ENCODE data around the gene DCAF11. TPM values are rescaled to one million over a fixed set of nuclear protein-coding genes. Genes with fewer than 3 reads are reported as not detected.

The DCAF11 gene
- total and polyA plus RNA-seq, 2 of the 13 experiments (the other 11 are each of a cell fraction or from before 2014, with no cell fraction given), result 150 to 257 TPM

GRCh38 chr14:24147761-24148428, 33.3 kb downstream of the DCAF11 start (continued):
- TF ChIP-seq, protein P1, sequence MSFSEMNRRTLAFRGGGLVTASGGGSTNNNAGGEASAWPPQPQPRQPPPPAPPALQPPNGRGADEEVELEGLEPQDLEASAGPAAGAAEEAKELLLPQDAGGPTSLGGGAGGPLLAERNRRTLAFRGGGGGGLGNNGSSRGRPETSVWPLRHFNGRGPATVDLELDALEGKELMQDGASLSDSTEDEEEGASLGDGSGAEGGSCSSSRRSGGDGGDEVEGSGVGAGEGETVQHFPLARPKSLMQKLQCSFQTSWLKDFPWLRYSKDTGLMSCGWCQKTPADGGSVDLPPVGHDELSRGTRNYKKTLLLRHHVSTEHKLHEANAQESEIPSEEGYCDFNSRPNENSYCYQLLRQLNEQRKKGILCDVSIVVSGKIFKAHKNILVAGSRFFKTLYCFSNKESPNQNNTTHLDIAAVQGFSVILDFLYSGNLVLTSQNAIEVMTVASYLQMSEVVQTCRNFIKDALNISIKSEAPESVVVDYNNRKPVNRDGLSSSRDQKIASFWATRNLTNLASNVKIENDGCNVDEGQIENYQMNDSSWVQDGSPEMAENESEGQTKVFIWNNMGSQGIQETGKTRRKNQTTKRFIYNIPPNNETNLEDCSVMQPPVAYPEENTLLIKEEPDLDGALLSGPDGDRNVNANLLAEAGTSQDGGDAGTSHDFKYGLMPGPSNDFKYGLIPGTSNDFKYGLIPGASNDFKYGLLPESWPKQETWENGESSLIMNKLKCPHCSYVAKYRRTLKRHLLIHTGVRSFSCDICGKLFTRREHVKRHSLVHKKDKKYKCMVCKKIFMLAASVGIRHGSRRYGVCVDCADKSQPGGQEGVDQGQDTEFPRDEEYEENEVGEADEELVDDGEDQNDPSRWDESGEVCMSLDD (CRISPR knock-in tag; IDR thresholded peaks at IDR 0.05; ENCODE audit: borderline replicate concordance), result no peak
- TF ChIP-seq SAFB2 (CRISPR knock-in tag; IDR thresholded peaks at IDR 0.05; ENCODE audit: borderline replicate concordance, low read depth) (peak; percentile 56; the same call in 1 of the 2 replicates), HCFC1 (IDR thresholded peaks at IDR 0.05; ENCODE audit: low read depth, low read length) (0 out of 2 replicates have a peak, but pooled peaks have one; percentile 1), ZBTB44 (CRISPR knock-in tag; IDR thresholded peaks at IDR 0.05) (no peak; the same call in 1 of the 2 replicates), SP1 (IDR thresholded peaks at IDR 0.05) (peak; percentile 36; the same call in 1 of the 2 replicates), SP1 (CRISPR knock-in tag; IDR thresholded peaks at IDR 0.05) (no peak), RXRB (CRISPR knock-in tag; IDR thresholded peaks at IDR 0.05; ENCODE audit: borderline replicate concordance) (no peak), PRDM10 (CRISPR knock-in tag; IDR thresholded peaks at IDR 0.05; ENCODE audit: low read depth) (no peak), ZSCAN20 (CRISPR knock-in tag; IDR thresholded peaks at IDR 0.05; ENCODE audit: borderline replicate concordance) (no peak), CREB3 (CRISPR knock-in tag; IDR thresholded peaks at IDR 0.05) (no peak; the same call in 1 of the 2 replicates)
- TF ChIP-seq, protein P2, sequence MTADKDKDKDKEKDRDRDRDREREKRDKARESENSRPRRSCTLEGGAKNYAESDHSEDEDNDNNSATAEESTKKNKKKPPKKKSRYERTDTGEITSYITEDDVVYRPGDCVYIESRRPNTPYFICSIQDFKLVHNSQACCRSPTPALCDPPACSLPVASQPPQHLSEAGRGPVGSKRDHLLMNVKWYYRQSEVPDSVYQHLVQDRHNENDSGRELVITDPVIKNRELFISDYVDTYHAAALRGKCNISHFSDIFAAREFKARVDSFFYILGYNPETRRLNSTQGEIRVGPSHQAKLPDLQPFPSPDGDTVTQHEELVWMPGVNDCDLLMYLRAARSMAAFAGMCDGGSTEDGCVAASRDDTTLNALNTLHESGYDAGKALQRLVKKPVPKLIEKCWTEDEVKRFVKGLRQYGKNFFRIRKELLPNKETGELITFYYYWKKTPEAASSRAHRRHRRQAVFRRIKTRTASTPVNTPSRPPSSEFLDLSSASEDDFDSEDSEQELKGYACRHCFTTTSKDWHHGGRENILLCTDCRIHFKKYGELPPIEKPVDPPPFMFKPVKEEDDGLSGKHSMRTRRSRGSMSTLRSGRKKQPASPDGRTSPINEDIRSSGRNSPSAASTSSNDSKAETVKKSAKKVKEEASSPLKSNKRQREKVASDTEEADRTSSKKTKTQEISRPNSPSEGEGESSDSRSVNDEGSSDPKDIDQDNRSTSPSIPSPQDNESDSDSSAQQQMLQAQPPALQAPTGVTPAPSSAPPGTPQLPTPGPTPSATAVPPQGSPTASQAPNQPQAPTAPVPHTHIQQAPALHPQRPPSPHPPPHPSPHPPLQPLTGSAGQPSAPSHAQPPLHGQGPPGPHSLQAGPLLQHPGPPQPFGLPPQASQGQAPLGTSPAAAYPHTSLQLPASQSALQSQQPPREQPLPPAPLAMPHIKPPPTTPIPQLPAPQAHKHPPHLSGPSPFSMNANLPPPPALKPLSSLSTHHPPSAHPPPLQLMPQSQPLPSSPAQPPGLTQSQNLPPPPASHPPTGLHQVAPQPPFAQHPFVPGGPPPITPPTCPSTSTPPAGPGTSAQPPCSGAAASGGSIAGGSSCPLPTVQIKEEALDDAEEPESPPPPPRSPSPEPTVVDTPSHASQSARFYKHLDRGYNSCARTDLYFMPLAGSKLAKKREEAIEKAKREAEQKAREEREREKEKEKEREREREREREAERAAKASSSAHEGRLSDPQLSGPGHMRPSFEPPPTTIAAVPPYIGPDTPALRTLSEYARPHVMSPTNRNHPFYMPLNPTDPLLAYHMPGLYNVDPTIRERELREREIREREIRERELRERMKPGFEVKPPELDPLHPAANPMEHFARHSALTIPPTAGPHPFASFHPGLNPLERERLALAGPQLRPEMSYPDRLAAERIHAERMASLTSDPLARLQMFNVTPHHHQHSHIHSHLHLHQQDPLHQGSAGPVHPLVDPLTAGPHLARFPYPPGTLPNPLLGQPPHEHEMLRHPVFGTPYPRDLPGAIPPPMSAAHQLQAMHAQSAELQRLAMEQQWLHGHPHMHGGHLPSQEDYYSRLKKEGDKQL (CRISPR knock-in tag; IDR thresholded peaks at IDR 0.05; ENCODE audit: low read depth), result no peak
